GM10847 (cell line): Measurements from ENCODE around the gene MS4A6A.

Experiments
- POLR2A ChIP-seq: IDR thresholded peaks from 2 replicates; pipeline ENCODE4 v1.6.1; 2011; ENCODE audit not compliant: insufficient read length; ENCODE audit errors: extremely low read depth

The MS4A6A gene

DNA sequence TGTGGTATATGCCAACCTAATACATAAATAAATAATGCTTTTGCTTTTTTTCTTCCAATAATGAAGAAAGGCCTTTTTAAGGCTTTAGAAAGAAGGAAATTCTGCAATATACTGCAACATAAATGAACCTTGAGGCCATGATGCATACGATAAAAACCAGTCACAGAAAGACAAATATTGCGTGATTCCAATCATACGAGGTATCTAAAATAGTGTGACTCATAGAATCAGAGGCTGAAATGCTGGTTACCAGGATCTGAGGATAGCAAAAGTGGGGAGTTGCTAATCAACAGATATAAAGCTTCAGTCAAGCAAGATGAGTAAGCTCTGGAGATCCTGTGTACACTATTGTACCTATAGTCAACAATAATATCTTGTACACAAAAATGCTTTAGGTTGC is 24.2 kb downstream of the MS4A6A start:
- TF ChIP-seq POLR2A: no peak

DNA sequence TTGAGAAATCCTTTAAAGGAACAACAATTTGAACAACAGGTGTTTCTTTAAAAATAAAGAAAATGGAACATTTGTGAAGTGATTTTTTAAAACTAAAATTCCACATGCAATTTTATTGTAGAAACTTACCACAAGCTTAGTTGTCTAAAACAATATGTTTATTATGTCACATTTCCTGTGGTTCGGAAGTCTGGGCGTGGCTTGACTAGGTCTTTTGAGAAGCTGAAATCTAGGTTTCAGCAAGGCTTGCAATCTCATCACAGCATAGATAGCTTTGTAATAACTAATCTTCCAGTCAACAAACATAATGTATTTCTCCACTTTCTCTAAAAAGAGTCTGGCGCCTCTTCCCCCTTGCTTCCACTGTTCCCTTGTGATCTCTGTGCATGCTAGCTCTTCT is 27.0 kb downstream of the MS4A6A start:
- no peak for TF ChIP-seq POLR2A

- no peak for TF ChIP-seq POLR2A
These were observed 32.6 kb downstream of the MS4A6A start for GRCh38 chr11:60150279-60150678.

- no peak for TF ChIP-seq POLR2A
These were observed 37.2 kb downstream of the MS4A6A start for GRCh38 chr11:60145677-60146076.

DNA sequence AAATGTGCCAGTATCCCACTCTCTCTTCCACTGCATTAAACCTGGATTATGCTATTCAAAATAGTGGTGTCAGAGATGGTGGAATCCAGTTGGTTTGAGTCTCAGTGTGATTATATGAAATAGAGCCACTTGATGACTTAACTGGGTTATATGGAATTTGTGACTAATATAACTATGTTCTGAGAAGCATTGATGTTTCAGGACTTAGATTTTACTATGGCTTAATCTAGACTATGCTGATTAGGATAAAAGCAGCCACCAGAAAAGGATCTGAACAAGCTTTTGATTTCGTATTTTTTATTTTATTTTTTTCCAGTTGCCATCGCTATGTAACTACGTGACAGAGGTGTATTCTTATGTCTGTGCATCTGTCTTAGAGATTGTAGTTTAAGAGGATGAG is 39.1 kb downstream of the MS4A6A start:
- TF ChIP-seq POLR2A: no peak

DNA sequence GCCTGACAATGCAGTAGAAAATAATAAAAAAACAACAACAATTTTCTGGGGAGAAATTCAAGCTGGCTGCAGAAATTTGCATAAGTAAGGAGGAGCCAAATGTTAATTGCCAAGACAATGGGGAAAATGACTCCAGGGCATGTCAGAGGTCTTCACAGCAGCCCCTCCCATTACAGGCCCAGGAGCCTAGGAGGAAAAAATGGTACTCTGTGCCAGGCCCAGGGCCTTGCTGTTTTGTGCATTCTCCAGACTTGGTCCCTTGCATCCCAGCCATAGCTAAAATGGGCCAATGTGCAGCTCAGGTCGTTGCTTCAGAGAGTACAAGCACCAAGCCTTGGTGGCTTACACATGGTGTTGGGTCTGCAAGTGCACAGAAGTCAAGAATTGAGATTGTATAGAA is 49.0 kb downstream of the MS4A6A start:
- TF ChIP-seq POLR2A: no peak

DNA sequence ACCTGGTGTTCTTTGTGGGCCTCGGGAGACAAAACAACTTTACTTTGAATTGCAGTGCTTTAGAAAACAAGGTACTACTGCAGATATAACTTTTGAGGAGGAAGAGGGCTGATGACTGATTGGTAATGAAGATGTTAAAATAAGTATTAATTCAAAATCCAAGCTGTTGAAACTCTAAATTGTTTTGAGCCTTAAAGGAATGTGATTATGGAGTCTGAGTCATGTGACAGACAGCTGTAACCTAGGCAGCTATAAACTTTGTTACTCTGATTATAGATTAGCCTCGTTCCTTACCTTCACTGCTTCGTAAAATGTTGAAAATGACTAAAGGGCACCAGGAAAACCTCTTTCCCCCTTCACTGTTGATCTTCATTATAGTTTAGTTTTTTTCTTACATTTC is 51.0 kb downstream of the MS4A6A start:
- TF ChIP-seq POLR2A: no peak

DNA sequence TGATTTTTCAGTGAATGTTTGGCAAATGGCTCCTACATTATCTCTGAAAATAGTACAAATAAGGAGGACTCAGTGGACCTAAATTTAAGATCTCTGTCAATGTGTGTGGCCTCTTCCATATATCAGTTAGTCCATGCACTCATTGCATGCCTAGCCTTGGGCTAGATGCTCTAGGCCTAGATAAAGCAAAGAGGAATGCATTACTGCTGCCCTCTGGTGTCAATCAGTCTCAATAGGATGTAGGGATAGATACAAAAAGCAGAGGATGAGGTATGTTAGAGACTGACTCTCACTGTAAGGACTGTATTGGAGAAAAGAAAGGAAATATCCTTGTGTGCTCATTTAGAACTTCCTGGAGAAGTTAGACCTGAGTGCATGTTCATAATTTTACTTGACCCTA is 52.4 kb downstream of the MS4A6A start:
- TF ChIP-seq POLR2A: no peak

- no peak for TF ChIP-seq POLR2A
These were observed 53.0 kb downstream of the MS4A6A start for GRCh38 chr11:60129853-60130252.

DNA sequence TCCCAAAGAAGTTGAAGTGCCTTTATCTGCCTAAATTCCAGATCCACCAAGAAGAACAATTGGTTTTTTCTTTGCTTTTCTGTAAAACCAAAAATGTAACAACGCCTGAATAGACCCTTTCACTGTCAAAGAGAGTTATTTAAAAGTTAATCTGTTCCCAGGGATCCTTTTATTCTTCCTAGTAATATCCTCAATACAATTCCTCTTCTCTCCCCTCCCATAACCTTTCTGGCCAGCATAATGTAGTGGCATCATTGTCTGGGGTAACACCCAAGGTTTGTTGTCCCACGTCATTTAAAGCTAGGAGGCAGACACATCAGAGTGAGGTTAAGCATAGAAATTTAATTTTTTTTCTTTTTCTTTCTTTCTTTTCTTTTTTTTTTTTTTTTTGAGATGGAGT is 54.5 kb downstream of the MS4A6A start:
- no peak for TF ChIP-seq POLR2A

GRCh38 chr11:60127311-60127811 is 55.5 kb downstream of the MS4A6A start:
- no peak for TF ChIP-seq POLR2A

- no peak for TF ChIP-seq POLR2A
These were observed 56.8 kb downstream of the MS4A6A start for GRCh38 chr11:60125956-60126585.

GRCh38 chr11:60124802-60125432 is 58.0 kb downstream of the MS4A6A start:
- no peak for TF ChIP-seq POLR2A
